SH-SY5Y (cell line): ENCODE measurements around the gene PTRH1.

Experiments used
- GATA2 ChIP-seq: IDR thresholded peaks from 2 replicates; pipeline ENCODE4 v1.6.1; 2011; ENCODE audit warnings: mild to moderate bottlenecking, low read depth, low read length
- GATA3 ChIP-seq: IDR thresholded peaks from 2 replicates; pipeline ENCODE4 v1.6.1; 2011; ENCODE audit warnings: low read depth, mild to moderate bottlenecking, low read length, moderate library complexity

Gene PTRH1

DNA sequence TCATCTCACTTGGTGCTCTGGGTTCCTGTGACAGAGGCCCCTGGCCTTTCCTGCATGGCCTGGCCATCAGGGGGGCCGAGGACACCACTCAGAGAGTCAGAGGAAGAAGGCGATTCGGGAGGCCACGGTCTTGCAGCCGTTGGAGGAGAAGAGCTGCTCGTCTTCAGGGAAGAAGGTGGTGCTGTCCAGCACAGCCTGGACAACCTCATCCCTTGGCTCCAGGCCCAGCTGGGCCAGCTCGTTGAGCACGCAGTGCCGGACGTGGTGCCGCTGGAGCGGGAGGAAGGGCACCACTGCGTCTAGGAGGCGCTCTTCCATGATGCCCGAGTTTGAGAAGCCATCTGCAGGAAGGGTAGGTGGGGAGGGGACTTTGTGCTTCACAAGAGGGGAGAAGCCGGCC lies 16.5 kb upstream of the PTRH1 start:
- TF ChIP-seq GATA2 (no peak), GATA3 (no peak)

- no peak for TF ChIP-seq GATA2
- TF ChIP-seq GATA3, result no peak
Measured at GRCh38 chr9:127730799-127731410, 15.4 kb upstream of the PTRH1 start.

DNA sequence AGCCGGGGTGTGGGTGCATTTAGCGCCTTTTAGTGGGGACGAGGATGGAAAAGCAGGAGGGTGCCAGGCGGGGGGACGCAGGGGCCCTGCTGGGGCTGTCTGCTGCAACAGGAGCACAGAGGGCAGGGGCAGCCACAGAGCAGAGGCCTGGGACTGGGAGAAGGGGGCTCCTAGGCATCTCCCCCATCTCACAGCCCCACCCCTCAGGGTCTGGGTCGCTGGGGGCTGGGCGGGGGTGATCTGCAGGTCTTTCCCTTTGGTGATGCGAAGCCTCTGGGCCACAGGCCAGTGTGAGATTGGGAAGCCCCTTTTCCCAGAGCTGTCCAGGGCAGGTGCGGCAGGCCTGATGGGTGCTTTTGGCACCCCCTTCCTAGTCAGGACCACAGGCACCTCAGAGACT lies 14.8 kb upstream of the PTRH1 start:
- no peak for TF ChIP-seq GATA2
- TF ChIP-seq GATA3, result no peak

DNA sequence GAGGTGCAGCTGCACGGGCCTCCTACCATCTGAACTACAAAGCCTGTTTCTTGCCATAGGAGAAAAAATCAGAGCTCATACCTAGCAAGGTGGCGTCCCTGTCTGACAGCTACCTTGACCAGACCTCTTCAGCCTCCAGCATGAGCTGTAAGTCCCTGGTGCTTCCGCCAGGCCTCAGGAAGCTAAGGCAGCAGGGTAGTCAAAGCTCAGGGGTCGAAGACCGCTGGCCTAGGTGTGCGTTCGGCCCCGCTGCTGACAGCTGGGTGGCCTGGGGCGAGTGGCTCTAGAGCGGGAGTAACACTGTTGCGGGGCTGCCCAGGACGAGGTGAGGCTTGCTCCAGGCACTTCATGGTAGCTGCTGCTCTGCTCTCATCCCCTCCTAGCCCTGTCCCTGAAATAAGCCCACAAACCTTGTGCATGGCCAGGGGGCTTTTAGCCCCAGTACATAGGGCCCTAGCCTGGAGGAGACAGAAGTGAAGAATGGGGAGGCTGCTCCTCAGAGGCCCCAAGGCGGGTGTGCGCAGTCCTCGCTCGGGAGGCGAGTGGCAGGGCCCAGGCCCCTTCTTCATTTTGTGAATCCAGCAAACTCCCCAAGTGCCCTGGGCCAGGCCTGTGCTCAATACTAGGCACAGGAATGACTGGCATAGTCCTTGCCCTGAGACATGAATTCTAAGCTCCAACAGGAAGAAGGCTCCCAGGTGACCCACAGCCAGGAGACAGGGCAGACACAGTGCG lies 14.2 kb upstream of the PTRH1 start:
- no peak for TF ChIP-seq GATA3
- no peak for TF ChIP-seq GATA2

GRCh38 chr9:127728808-127729207 lies 13.3 kb upstream of the PTRH1 start:
- no peak for TF ChIP-seq GATA3
- no peak for TF ChIP-seq GATA2

GRCh38 chr9:127726871-127727270 lies 11.4 kb upstream of the PTRH1 start:
- TF ChIP-seq GATA2, result no peak
- no peak for TF ChIP-seq GATA3

DNA sequence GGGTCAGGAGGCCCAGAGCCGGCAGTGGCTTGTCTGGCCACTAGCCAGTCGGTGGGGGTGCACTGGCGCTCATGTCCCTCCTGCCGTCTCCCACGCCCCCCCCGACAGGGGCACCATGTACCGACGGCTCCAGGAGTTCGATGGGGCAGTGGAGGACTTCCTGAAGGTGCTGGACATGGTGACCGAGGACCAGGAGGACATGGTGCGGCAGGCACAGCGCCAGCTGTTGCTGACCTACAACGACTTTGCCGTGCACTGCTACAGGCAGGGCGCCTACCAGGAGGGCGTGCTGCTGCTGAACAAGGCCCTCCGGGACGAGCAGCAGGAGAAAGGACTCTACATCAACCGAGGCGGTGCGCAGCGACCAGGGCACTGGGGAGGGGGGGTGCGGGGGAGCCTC lies 8.5 kb upstream of the PTRH1 start:
- no peak for TF ChIP-seq GATA3
- TF ChIP-seq GATA2, result no peak

GRCh38 chr9:127723444-127723843 lies 8.0 kb upstream of the PTRH1 start:
- no peak for TF ChIP-seq GATA3
- TF ChIP-seq GATA2, result no peak

GRCh38 chr9:127723013-127723412 lies 7.5 kb upstream of the PTRH1 start:
- no peak for TF ChIP-seq GATA2

- TF ChIP-seq GATA3 (no peak), GATA2 (no peak)
Measured at GRCh38 chr9:127722055-127722745, 6.7 kb upstream of the PTRH1 start.

DNA sequence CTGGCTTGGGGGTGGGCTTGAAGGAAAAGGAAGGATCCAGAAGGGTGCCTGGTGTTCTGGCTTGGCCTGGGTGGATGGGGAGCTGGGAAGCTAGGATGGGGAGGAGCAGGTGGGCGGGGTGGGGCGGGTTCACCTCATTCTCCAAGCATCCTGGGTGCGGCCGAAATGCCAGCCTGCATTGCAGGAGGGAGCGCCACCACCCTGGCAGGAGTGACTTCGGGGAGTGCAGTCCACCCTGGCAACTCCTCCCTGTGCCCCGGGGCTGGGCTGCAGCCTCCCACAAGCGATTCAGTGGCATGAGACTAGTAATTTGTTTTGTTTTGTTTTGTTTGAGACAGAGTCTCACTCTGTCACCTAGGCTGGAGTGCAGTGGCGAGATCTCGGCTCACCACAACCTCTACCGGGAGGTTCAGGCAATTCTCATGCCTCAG lies 5.9 kb upstream of the PTRH1 start:
- TF ChIP-seq GATA2 (no peak), GATA3 (no peak)

DNA sequence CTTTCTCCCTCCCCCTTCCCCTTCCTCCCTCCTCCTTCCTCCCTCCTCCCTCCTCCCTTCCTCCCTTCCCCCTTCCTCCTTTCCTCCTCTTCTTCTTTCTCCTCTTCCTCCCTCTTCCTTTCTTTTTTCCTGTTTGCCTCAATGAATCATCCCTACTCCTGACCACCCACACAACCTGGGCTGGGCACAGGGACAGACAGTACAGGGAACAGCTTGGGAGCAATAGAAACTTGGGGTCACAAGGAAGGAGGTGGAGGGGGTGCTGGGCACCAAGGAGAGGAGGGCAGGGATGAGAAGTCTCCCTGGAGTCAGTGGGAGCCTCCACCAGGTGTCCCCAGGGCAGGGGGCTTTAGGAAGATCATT lies 5.4 kb upstream of the PTRH1 start:
- TF ChIP-seq GATA3, result no peak
- TF ChIP-seq GATA2, result no peak

DNA sequence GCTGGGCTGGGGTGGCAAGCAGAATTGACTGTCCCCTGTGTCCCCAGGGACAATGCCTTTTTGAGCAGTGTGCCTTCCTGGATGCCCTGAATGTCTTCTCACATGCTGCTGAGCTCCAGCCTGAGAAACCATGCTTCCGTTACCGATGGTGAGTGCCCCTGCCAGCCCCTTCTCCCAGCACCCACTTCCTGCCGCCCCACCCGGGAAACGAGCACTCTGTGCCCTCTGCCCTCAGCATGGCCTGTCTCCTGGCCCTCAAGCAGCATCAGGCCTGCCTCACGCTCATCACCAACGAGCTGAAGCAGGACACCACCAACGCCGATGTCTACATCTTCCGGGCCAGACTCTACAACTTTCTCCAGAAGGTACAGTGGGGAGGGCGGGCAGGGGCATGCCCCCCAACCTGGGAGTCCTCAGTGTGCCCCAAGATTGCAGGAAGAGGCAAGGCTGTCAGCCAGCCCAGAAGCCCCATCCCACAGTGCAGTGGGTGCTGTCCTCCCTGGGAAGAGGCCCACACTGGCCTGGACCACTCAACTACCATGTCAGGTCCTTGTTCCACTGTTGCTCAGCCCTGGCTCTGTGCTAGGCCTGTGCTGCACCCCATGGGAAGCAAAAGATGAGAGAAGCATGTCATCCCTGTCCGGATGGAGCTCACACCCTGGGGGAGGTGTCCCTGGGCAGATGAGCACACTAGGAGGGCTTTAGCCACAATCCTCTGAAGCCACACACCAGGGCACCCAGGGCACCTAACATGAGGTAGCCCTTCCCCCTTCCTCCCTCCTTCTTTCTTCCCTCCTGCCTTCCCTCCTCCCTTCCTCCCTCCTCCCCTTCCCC lies 4.8 kb upstream of the PTRH1 start:
- TF ChIP-seq GATA3, result no peak

GRCh38 chr9:127717766-127718165 lies 2.3 kb upstream of the PTRH1 start:
- TF ChIP-seq GATA2 (no peak), GATA3 (no peak)

DNA sequence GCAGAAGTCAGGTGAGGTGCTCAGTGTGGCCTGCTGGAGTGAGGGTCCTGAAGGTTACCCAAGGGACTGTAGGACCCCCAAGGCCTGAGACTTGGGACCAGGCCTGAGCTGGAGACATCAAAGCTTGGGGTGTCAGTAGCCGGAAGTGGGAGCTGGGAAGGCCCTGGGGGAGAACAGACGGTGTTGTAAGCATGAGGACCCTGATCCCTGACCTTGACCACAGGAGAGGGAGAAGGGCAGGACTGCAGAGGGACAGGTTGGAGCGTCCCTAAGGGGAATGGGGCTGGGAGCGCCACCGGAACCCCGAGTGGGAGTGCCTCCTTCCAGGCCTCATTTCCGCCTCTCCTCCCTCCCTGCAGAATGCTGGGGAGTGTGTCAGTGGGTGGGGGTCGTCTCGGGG lies 949 bp upstream of the PTRH1 start:
- TF ChIP-seq GATA3 (no peak), GATA2 (no peak)
